ENCODE measurements around the gene CAMKK1. TPM values are rescaled to one million over a fixed set of nuclear protein-coding genes. Genes with fewer than 3 reads are reported as not detected.

CAMKK1 gene
- total and polyA plus RNA-seq, 2 donors (not counting 3 experiments of a cell fraction or from before 2014, with no cell fraction given), result 4.5 to 6.1 TPM

GRCh38 chr17:3896968-3897235 is 4.0 kb upstream of the CAMKK1 start:
- dilution Hi-C loops (cut with MboI; ENCODE audit: extremely low pct_ligation_motif_present, low sequenced_read_pairs), result no loop called here
- no peaks in the 10 kb centered on the region for H3K27me3 ChIP-seq (ENCODE audit: control insufficient read depth in 2 of 2, insufficient read depth in 2 of 2, low read length in 2 of 2)
- H3K36me3 ChIP-seq (ENCODE audit: control insufficient read depth in 2 of 2, extremely low read depth in 1 of 2, insufficient read depth in 2 of 2, low read length in 2 of 2), result no peaks in the 10 kb centered on the region
- no TSS peak for BruUV-seq (replicated peaks)
- H3K9me1 ChIP-seq (replicated peaks; ENCODE audit: control insufficient read depth, extremely low read depth, insufficient read depth, low read length), result no peaks in the 10 kb centered on the region
- CTCF ChIA-PET, result interaction anchor here (1.3 to 9.2 kb wide), 2 partner anchors 16 to 32 kb away, joined by 6 to 82 read pairs; no protein-coding TSS in a partner anchor
- H3K79me2 ChIP-seq (ENCODE audit: control insufficient read depth, insufficient read depth, low read length), result no peaks in the 10 kb centered on the region
- H2AFZ ChIP-seq (ENCODE audit: low read depth, low read length), result no peak overlapping the region
- H3K4me3 ChIP-seq (replicated peaks in 1 of 3; ENCODE audit: insufficient read depth in 1 of 3, low read depth in 1 of 3, low read length in 3 of 3), result no peak overlapping the region
- intact Hi-C loops (cut with micrococcal nuclease), result no loop called here
- no peaks in the 10 kb centered on the region for H3K9me3 ChIP-seq (replicated peaks; ENCODE audit: control insufficient read depth, insufficient read depth, low read length)
- no peak overlapping the region for H3K27ac ChIP-seq (ENCODE audit: insufficient read depth, low read depth, low read length)
- no peak for TF ChIP-seq EZH2 (IDR thresholded peaks at IDR 0.05; ENCODE audit: borderline replicate concordance, low read depth, low read length, severe bottlenecking)
- no peak for TF ChIP-seq MAX (IDR thresholded peaks at IDR 0.05; ENCODE audit: insufficient read depth, insufficient read length)
- TF ChIP-seq JUN (IDR thresholded peaks at IDR 0.05; ENCODE audit: borderline replicate concordance, insufficient read depth, insufficient read length, low read depth), result no peak
- no peak for TF ChIP-seq GATA2 (IDR thresholded peaks at IDR 0.05; ENCODE audit: insufficient read depth, insufficient read length, low read depth, low read length)
- TF ChIP-seq POLR2A (IDR thresholded peaks at IDR 0.05; ENCODE audit: low read depth, low read length), result no peak
- no peak for TF ChIP-seq MYC (IDR thresholded peaks at IDR 0.05; ENCODE audit: low read depth, low read length)
- no peak for TF ChIP-seq FOS (IDR thresholded peaks at IDR 0.05; ENCODE audit: borderline replicate concordance, insufficient read depth, low read length)
- TF ChIP-seq, protein P1, sequence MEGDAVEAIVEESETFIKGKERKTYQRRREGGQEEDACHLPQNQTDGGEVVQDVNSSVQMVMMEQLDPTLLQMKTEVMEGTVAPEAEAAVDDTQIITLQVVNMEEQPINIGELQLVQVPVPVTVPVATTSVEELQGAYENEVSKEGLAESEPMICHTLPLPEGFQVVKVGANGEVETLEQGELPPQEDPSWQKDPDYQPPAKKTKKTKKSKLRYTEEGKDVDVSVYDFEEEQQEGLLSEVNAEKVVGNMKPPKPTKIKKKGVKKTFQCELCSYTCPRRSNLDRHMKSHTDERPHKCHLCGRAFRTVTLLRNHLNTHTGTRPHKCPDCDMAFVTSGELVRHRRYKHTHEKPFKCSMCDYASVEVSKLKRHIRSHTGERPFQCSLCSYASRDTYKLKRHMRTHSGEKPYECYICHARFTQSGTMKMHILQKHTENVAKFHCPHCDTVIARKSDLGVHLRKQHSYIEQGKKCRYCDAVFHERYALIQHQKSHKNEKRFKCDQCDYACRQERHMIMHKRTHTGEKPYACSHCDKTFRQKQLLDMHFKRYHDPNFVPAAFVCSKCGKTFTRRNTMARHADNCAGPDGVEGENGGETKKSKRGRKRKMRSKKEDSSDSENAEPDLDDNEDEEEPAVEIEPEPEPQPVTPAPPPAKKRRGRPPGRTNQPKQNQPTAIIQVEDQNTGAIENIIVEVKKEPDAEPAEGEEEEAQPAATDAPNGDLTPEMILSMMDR (IDR thresholded peaks at IDR 0.05; ENCODE audit: extremely low read depth in 1 of 2, insufficient read depth in 1 of 2, low read depth in 1 of 2, low read length in 2 of 2), result no peak
- TF ChIP-seq POLR2AphosphoS5 (IDR thresholded peaks at IDR 0.05; ENCODE audit: insufficient read depth, low read depth, low read length), result no peak
- H3K9ac ChIP-seq (replicated peaks; ENCODE audit: extremely low read depth, insufficient read depth, low read length), result no peak overlapping the region
- FAIRE-seq (no peak), DNase-seq (ENCODE audit: low read depth, low spot score) (no peak)
- no peaks in the 10 kb centered on the region for H4K20me1 ChIP-seq (replicated peaks; ENCODE audit: control insufficient read depth, extremely low read depth, insufficient read depth, low read length)
- H3K4me2 ChIP-seq (ENCODE audit: insufficient read depth, low read length), result no peak overlapping the region
- peaks cover 21% of the 10 kb centered on the region for H3K4me1 ChIP-seq (ENCODE audit: control insufficient read depth, extremely low read depth, insufficient read depth, low read length)
- POLR2A ChIA-PET, result no interaction called here

All from endothelial cell of umbilical vein (primary cell).